Stimulated activated CD4-positive, alpha-beta T cell treated with anti-CD3 and anti-CD28 coated beads, TNF-alpha, amount 100 ng/mL, for 4 hours (primary cell): ENCODE measurements around the gene GLIPR1.
"Not testable (repeated sequence)": the region's sequence is repeated elsewhere in the genome, so short reads cannot be mapped to it uniquely, and the experiment has no call there.

Experiments used
- DNase-seq, 3 experiments: peaks; one replicate each; pipeline ENCODE4 v3.0.0-alpha.2; 2020; ENCODE audit warnings: low read depth in 3 of 3

Gene GLIPR1

DNA sequence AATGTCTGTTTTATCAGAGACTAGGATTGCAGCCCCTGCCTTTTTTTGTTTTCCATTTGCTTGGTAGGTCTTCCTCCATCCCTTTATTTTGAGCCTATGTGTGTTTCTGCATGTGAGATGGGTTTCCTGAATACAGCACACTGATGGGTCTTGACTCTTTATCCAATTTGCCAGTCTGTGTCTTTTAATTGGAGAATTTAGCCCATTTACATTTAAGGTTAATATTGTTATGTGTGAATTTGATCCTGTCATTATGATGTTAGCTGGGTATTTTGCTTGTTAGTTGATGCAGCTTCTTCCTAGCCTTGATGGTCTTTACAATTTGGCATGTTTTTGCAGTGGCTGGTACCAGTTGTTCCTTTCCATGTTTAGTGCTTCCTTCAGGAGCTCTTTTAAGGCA is 40.7 kb downstream of the GLIPR1 start:
- not testable (repeated sequence) for DNase-seq

GRCh38 chr12:75522124-75522523 is 41.6 kb downstream of the GLIPR1 start:
- DNase-seq: not testable (repeated sequence)

DNA sequence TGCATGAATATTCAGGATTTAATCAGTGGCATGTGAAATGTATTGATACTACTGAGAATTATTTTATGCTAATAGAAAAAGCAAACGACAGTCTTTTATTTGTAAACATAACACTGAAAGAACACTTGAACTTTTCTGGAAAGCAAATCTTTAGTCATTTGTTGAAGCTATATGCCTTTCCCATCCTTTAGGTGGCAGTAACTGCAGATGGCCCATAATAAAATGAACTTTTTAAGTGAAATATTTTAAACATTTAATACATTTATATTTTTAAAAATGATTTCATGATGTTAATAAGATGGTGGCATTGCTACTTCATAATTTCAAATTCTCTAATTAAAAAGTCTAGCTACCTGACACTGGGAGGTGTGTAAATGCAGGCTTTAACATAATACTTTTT is 44.7 kb downstream of the GLIPR1 start:
- DNase-seq: no peak

DNA sequence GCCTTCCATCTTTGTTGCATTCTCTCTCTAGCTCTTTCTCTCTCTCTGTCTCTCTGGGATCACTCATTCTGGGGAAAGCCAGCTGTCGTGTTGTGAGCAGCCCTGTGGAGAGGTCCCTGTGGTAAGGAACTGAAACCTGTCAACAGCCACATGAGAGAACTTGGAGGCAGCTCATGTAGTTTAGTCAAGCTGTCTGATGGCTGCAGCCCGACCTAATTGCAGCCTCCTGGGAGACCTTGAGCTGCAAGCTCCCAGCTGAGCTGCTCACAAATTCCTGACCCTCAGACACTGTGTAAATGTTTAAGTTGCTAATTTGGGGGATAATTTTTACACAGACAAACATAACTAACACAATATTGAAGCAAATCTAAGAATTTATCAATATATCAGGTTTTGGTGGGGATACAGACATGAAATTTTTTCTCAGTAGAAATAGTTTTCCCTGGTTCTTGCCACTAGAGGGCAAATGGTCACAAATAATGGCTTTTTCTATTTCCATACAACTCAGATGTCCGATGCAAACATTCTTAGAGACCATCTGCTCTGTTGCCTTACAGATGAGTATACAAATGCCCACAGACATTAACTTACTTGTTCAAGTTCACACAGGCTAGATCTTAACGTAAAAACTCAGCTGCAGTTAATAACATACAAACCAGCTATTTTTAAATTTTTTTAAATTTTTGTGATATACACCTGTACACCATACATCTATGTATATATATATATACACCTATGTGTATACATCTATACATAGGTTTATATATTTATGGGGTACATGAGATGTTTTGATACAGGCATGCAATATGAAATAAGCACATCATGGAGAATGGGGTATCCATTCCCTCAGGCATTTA is 46.3 kb downstream of the GLIPR1 start:
- peak in 1 of 3 experiments; percentile 1 for DNase-seq

DNA sequence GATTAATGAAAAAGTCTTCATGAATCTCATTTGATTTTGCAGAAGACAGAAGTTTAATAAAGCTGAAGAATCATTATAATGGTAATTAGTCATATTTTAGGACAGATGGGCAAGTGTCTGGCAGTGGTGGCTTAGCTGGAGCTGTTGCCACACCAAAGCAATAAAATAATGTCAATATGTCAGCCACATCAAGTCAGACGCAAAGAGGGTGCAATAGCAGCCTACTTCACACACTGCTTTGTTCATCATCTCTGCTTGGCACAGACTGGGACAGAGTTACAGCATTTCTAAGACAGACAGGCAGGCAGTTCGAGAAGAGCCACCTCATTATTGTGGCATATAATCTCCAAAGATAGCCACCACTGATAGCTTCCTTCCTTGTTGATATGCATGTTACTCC is 47.7 kb downstream of the GLIPR1 start:
- DNase-seq: no peak

DNA sequence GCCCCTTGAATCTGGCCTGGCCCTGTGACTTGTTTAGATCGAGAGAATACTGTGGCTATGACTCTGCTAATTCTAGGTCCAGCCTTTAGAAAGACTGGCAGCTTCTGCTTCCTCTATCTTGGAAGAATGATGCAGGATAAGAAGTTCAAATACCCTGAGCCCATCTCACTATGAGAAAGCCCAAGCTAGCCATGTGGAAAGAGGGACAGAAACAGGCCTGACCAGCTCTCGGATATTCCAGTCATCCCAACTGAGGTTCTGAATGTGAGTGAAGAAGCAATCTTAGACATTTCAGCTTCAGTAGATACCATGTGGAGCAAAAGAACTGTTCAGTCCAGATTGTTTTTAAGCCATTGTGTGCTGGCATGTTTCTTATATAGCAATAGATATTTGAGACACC is 48.1 kb downstream of the GLIPR1 start:
- DNase-seq: no peak

GRCh38 chr12:75529316-75529715 is 48.8 kb downstream of the GLIPR1 start:
- DNase-seq: no peak

- no peak for DNase-seq
These were observed 49.3 kb downstream of the GLIPR1 start for GRCh38 chr12:75529826-75530225.

DNA sequence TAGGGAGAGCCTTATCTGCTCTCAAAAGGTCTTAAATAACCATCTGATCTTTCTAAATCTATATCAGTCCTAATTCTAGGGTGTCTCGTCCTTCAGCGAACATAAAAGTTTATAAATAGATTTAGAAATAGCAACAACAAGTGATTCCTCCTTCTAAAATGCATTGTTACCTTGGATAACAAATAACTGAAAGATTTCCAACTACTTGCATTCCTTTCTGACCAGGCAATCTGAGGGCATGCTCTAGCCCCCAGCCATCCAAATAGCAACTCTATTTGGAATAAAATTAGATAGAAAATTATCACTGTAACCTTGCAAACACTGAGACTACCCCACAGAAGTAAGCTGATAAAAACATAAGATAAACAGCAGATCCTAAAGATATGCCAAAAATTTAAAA is 52.7 kb downstream of the GLIPR1 start:
- no peak for DNase-seq

DNA sequence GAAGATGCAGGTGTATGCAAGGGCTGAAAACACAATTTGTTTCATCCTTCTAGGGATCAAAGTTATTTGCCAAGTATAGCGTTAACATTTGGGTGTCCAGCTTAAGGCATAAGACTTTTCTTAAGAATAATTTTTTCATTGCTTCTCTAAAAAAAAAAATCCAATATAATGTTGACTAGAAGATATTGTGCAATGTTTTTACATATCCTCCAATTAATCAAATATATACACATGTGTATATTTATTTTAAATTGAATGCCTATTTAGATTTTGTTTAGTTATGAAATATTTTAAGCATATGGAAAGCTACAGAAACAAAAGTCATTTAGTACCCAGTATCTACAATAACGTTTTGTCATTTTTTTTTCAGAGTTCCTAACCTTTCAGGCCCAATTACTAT is 59.3 kb downstream of the GLIPR1 start:
- DNase-seq: no peak

GRCh38 chr12:75542942-75543341 is 62.4 kb downstream of the GLIPR1 start:
- DNase-seq: no peak

DNA sequence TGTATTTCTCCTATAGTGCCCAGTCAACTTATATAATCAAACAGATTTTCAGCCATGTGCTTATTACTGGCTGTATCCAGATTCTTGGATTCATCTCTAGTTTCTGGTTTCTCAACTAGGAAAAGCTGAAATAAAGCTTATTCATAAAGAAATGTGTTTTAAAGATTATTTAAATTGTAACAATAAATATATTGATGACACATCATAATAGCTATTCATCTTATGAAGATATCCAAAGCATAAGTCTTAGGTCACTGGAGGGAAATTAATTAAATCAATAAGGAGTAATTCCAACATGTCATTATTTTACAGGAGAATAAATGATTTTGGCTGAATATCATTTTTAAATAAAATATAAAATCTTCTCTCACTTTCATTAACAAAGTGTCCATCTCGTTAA is 63.0 kb downstream of the GLIPR1 start:
- no peak for DNase-seq

DNA sequence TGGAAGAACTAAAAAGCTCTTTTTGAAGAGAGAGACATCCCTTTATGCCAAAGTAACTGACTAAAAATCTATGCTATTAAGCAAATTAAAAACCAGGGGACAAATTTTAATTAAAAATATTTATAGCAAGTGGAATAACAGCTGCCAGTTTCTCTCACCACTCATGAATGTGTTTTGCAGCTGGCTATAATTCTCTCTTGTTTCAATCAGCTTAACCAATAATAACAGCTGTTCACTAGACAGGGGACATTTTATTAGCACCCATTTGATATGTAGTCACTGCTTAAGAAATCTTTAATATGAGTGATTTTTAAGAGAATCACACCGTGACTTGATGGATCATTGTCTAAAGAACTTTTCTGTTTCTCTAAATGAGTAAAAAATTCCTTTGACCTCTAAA is 65.1 kb downstream of the GLIPR1 start:
- DNase-seq: no peak

- no peak for DNase-seq
These were observed 68.3 kb downstream of the GLIPR1 start for GRCh38 chr12:75548879-75549278.

GRCh38 chr12:75549989-75550388 is 69.4 kb downstream of the GLIPR1 start:
- no peak for DNase-seq

- DNase-seq: no peak
These were observed 70.1 kb downstream of the GLIPR1 start for GRCh38 chr12:75550401-75551240.

DNA sequence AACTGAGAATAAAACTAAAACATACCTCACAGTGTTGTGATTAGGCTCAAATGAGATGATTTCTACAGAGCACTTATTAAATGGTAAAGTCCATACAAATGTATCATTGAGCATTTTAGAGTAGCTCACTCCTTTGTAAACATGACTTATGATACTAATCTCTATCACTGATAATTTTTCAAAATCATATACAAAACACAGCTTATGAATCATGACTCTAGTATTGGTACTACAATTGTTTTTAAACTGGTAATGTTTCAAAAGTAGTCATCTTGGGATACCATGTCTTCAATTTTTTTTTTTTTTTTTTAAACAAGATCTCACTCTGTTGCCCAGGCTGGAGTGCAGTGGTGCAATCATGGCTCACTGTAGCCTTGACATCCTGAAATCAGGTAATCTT is 70.9 kb downstream of the GLIPR1 start:
- DNase-seq: no peak

- DNase-seq: no peak
These were observed 72.8 kb downstream of the GLIPR1 start for GRCh38 chr12:75553398-75553797.
